HPDE6-E6E7 (cell line): Measurements from ENCODE around the gene TMPRSS13.
A peak's percentile ranks its signal among the peaks of the same experiment; 100 is the strongest.
"Not testable (repeated sequence)": the region's sequence is repeated elsewhere in the genome, so short reads cannot be mapped to it uniquely, and the experiment has no call there.

Experiments
- DNase-seq: peaks from one replicate; pipeline ENCODE4 v3.0.0; 2011; ENCODE audit warnings: missing footprints; ENCODE audit errors: extremely low spot score

The TMPRSS13 gene

DNA sequence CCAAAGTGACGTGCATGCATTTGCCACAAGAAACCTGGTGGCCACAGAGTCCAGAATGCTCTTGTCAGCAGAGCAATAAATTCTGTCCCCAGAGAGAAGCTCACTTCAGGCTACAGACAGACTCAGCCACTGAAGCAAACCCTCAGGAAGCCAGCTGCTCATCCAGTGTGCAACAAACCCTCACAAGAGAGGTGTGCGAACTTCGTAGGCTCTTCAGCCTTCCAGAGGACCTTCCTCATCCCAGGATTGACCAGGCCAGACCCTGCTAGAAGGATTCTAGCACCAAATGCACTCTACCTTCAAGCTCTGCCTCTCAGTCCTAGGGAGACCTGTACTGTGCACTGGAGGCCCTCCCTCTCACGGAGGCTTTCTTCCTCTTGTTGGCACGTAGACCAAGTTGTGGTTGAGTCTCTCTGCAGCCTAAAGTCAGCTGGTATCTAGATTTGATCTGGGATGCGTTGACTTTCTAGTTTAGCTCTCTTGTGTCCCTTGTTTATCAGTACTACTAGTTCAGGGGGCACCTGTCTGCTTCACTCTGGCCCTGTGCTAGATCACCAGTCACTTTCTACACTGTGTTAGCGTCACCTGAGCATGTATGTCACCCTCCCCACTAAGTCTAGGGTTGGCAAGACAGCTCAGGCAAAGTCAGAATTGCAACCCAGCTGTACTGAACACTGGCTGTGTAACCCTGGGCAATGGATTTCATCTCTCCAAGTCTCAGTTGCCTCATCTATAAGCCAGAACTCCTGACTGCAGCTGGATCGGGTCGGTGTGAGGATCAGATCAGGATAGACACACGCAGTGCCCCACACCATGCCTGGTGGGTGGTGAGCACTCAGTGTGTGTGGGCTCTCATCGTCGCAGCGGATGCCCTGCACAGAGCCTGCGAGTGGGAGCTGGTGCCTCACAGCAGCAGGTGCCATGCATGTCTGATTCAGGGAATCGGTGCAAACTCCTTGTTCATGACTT lies 22.1 kb upstream of the TMPRSS13 start:
- DNase-seq, result no peak

DNA sequence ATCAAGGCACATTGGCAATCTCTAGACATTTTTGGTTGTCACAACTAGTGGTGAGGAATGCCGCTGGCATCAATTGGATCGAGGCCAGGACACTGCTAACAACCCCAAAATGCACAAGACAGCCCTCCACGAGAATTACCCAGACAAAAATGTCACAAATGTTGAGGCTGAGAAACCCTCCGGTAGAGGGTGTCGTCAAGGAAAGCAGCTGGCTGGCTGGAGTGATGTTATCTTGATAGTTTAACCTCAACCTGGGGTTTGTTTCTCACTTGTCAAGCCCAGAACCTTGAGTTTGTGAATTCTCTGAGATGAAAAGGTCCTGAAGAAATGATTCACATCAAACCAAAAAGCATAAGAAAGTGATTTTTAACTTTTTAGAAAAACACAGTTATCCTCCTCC lies 21.1 kb upstream of the TMPRSS13 start:
- no peak for DNase-seq

DNA sequence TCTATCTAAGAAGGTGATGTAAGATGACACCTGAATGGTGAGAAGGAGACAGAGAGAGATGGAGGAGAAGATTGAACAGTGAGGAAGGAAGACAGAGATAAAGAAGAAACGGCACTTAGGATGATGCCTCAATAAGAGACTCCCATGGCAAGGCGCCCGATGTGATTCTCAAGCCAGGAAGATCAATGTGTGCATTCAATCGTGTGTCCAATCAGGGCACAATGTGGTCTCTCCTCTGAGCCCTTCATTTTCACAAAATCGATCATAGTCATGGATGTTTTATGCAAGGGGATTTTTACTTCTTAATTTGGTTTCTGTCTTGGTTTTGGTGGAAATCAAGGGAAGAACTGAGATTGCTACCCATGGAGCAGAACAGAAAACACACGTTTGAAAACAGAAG lies 19.9 kb upstream of the TMPRSS13 start:
- no peak for DNase-seq

DNA sequence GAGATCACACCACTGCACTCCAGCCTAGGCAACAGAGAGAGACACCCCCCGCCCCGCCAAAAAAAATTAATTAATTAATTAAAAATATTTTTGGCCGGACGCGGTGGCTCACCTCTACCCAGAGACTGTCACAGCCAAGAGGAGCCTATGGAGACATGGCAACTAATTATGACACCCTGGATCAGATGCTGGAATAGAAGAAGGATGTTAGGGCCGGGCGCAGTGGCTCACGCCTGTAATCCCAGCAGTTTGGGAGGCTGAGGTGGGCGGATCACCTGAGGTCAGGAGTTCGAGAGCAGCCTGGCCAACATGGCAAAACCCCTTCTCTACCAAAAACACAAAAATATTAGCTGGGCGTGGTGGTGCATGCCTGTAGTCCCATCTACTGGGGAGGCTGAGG lies 19.3 kb upstream of the TMPRSS13 start:
- DNase-seq, result not testable (repeated sequence)

DNA sequence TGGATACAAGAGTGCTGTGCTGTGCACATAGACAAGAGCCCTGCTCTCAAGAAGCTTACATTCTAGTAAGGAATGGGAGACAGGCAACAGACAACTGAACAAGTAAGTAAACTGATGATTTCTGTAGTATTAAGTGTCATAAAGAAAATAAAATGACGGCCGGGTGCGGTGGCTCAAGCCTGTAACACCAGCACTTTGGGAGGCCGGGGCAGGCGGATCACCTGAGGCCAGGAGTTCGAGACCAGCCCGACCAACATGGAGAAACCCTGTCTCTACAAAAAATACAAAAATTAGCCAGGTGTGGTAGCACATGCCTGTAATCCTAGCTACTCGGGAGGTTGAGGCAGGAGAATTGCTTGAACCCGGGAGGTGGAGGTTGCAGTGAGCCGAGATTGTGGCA lies 18.5 kb upstream of the TMPRSS13 start:
- not testable (repeated sequence) for DNase-seq

DNA sequence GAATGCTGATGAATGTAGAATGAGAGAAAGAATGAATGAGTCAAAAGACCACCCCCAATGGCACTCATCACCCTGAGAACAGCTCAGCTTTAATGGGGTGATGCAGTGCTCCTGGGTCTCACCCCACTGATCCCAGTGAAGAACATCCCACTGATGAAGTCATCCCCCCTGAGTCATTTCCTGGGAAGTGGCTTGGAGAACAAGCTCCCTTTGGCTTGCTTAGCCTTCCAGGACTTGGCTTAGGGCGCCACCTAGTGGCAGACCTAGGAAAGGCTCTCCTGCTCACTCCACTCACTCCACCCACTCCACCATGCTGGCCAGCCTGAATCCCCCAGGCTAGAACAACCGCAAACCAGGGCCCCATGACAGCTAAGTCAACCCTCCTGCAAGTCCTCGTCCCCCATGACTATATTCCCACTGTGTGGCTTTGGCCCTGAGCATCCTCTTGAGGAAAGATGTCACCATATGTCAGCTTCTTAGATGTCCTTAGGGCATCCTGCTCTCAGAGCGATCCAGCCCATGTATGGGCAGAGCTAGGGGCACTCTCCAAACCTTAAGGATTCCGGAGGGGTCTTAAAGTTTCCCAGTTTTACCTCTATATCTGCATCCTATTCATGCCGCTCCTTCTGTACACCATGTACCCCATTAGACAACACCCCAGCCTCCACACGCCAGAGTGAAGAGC lies 17.8 kb upstream of the TMPRSS13 start:
- DNase-seq, result peak; percentile 93

DNA sequence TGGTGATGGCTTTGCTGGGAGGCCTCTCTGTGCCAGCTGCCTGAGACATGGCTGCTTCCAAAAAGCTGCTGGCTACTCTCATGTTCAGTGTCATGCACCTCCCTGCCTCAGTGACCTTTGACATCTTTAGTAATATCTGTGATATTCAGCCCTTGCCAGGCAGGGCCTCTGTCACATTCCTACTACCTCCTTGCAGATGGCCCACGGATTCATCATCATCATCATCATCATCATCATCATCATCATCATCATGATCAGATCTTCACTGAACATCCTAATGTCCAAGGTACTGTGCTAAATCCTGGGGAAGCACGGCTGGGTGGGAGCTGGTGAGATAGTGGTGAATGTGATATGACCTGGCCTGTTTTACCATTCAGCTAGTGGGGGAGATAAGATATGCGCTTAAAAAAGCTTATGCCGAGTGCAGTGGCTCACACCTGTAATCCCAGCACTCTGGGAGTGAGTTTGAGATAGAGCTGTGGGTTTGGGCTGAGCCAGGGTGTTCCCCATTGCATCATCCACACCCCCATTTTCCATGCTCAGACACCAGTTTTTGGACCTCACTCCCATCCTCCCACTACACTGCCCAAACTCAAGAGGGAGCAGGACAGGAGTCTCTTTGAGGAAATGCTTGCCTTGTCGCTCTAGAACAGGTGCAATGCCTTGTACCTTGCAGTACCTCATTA lies 17.1 kb upstream of the TMPRSS13 start:
- no peak for DNase-seq

DNA sequence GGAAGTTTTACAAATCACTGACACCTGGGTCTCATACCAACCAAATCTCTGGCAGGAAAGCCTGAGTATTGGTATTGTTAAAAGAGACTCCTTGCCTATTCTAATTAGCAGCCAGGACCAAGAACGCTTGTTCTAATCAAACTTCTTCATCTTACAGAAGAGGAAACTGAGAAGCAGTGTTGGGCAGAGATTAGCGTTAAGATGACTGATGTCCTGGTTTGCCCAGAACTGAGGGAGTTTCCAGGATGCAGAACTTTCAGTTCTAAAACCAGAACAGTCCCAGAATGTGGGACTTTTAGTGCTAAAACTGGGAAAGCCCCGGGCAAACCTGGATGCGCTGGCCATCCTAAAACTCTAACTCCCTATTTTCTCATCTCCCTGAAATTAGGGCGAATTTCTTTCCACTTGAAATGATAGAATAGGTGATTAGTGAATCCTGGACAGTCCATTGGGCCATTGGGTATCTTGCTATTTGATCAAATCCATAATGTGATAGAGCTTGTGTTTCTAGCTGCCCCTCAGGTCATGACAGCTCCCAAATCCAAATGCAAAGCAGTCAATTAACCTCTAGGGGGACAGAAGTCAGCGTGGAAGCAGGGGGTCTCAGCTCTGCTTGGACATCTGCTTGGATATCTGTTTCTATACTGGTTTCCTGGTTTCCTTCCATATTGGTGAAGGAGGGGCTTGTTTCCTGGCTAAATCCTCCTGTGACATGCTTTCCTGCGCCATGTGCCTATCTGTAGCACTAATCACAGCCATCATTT lies 16.0 kb upstream of the TMPRSS13 start:
- no peak for DNase-seq

DNA sequence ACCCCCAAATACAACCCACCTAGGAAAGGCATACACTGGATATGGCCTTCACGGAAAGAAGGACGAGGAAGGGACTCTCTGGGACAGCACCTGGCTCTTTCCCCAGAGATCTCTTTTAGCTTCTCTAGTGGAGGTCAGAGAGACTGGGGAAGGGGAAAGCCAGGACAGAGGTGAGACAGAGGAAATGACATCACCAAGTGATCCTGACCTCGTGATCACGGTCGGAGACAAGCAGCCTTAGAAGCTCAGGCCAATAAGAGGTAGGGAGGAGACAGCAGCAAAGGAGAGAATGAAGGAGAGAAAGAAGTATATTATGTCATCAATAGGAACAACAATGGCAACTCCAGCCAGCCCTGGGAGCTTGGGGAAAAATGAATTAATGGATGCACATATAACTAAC lies 15.4 kb upstream of the TMPRSS13 start:
- no peak for DNase-seq

DNA sequence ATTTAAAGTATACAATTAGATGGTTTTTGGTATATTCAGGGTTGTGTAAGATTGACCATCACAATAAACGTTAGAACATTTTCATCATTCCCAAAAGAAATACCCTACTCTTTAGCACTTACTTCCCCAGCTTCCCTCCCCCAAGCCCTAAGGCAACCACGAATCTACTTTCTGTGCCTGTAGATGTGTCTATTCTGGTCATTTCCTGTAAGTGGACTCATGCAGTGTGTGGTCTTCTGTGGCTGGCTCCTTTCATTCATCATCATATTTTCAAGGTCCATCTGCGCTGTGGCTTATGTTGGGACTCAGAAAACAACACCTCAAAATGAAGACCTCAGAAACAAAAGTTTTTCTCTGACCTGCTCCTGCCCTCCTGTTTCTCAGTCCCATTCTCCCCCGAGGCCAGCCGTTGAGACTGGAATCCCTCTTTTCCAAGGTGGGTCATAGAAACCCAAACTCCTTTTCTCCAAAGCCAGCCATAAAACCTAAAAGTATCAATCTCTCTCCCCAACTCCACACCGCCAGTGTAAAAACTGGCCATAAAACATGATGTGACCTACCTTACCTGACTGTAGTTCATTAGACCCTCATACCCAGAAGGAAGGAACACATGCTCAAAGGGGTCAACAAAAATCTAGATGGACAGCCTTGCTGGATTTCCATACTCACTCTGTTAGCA lies 12.9 kb upstream of the TMPRSS13 start:
- DNase-seq, result no peak

DNA sequence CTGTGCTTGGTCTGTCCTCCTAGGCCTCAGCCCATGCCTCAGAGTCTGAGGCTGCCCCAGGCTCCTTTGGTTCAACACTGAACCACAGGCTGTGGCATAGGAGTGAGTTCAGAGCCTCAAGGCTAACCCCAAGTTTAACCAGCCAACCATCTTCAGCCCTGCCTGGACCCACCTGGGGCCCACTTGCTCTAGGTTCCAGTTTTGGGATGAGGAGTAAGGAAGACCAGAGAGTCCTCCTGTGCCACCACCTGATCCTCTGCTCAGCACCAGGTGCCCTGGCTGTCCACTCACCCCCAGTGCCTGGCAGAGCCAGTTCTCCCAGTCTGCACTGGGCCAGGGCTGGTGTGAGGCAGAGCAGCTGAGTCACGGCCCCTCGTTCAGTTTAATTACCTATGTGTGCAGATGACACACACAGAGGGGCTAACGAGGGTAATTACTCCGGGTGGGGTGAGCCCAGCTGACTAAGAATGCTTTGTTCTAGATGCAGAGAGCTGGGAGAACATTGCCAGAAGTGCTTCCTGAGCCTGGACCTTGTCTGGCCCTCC lies 12.0 kb upstream of the TMPRSS13 start:
- DNase-seq, result peak; percentile 78

DNA sequence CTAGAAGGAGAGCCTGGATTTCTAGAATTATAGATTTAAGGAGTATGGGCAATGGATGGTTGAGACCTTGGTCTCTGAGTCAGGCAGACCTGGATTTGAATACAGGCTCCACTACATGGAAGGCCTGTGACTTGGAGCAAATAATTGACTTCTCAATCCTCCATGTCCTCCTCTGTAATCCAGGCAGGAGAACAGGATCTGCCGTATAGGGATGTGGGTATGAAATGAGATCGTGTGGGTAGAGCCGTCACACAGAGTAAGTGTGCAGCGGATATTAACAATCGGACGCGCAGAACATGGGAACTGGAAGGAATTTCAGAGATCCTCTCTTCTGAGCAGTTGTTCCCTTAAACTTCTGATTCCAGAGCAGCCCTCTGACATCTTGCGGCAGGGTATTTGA lies 11.5 kb upstream of the TMPRSS13 start:
- DNase-seq, result no peak

DNA sequence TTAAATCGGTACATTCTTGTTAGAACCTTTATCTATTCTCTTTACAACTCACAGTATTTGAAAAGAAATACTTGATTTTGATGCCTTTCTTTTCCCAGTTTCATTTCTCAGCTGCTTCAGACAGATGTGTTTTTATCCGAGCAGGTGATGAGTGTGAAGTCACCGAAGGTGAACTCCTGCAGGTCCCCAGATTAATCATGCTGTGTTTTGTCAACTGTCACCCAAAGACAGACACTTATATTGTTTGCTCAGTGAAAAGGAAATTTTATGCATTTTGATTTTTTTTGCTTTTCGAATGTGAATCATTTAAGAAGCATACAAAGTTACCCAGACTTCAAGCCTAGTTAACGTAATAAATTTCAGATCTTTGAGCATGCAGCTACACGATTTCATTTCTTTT lies 7.8 kb upstream of the TMPRSS13 start:
- no peak for DNase-seq

DNA sequence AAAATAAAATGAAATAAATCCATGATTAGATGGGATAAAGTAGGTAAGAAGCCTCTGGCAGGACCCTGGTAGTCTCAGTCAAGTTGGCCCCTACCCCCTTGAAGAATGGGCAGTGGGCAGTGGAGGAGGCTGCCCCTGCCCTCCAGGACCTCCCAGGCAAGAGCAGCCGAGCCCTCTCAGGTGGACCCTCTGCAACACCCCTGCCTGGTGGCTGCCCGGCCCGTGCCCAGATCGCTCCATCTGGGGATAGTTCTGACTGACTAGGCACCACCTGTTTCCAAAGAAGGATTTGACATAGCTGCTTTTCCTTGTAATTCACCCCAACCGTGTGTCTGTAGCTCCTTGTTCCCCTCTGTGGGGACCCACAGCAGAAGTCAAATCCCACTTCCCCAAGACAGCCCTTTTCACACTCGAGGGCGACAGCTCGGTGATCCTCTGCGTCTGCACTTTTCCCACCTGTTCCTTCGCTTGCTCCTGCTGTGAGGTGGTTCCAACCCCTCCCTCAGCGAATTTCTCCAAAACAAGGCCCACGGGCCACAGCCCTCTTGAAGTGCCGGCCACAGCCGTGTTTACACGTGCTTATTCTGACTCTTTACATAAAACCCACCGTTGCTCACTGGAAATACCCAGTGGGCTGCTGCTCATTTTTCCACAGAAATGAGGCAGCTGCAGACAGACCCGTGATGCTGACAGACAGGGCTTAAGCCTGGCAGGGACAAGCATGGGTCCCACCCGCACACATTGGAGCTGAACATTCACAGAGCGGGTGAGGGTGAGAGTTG lies 5.5 kb upstream of the TMPRSS13 start:
- no peak for DNase-seq

DNA sequence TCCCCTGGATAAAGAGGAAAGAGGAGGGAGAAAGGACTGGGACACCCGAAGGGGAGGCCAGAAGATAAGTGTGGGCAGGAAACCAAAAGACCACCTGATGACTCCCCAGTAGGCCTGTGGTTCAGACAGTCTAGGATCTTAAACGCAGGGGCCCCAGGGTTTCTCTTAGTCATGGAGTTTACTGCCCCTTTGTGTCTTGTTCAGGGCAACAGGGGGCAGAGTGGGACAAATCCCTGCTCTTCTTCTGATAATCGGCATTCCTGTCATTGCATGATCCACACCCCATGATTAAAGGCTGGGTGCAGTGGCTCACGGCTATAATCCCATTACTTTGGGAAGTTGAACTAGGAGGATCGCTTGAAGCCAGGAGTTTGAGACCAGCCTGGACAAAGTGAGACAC lies 4.7 kb upstream of the TMPRSS13 start:
- DNase-seq, result no peak

DNA sequence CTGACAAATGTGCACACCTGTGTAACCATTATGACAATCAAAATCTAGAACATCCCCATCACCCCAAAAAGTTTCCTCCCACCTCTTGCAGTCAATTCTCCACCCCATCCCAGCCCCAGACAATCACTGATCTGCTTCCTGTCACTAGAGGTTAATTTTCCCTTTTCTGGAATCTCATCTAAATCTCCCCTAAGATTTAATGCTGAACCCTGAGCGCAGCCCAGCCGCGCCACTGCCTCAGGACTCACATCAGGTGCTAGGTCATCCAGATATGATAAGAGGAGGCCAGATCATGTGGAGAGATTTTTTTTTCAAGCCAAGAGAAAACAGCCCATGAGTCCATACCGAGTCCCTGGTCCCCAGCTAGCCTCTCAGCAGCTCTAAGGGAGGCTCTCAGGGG lies 4.3 kb upstream of the TMPRSS13 start:
- DNase-seq, result no peak

DNA sequence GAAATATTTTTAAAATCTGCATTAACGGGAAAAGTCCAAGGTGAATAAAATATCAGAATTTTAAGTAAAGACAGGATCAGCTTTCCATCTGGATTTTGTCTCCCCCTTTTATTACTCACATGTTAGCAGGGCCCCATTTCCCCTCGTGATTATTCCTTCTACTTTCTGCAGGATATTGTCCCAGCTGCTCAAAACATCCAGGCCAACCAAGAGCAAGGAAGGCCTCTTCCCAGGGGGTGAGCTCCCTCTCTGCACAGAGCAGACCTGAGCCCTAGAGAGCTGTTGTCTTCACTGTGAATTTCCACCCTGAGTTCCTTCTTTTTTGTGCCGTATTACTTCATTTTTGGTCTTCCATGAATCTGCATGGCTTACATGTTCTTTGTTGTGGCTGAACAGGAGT lies 3.7 kb upstream of the TMPRSS13 start:
- no peak for DNase-seq

DNA sequence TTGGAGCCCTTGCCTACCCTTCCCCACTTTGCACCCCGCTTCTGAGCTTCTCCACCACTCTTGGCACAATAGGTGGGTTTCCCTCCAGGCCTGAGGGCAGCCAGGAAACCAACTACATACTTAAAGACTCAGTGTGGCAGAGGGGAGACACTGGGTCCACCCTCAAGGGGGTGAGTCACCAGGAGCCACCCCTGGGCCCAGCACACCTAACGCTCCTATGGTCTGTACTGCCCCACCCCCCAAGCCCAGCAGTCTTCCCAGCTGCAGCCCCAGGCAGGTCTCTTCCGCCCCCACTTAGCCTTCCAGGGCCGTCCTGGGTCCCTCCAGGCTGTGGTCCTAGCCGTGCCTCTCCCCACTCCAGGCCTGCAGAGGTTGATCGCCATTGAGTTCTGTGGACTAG lies 3.2 kb upstream of the TMPRSS13 start:
- no peak for DNase-seq

DNA sequence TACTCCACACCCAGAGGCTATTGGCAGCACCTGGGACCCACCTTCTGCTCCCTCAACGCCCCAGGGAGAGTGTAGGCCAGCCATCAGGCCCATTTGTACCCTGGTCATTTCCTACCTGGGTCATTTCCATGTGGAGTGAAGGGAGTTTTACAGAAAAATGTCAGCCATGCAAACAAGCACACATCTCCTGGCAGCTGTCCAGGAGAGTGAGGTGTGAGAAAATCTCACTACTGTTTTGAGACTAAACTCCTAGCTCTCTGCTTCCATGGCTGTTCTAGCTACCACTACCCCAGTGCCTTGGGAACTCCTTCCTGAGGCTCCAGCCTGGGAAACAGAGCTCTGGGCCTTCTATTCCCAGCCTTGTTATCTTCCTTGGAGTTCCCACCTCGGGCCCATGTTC lies 2.8 kb upstream of the TMPRSS13 start:
- DNase-seq, result no peak

DNA sequence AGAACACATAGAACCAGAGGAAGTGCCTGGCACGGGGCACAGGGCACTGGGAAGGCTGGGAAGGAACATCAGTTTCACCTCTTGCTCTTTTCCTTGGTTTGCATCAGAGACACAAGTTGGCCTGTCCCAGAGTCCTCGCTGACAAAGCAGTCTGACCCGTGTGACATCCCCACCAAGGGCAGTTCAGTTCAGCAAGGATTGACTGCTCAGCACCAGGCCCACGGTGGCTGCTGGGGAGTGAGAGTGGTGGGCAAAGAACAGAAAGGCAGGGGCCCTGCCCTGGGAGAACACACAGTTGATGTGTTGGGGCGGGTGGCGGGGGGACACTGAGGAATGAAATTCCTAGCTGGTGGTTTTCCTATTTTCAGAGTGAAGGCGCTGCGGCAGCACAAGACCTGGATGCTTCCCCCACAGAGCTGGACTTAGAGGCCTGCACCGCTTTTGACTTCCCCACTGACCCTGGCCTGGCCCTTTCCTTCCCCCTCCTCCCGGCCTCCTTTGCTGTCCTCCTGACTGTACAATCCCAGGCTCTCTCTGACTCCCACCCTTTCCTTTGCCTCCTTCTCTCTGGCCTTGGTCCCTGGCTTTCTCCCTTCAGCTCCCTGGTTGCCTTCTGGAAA lies 2.2 kb upstream of the TMPRSS13 start:
- no peak for DNase-seq
